IPS-NIHi7 (cell line): ENCODE measurements around the gene C1orf159.
"Not testable (repeated sequence)": the region's sequence is repeated elsewhere in the genome, so short reads cannot be mapped to it uniquely, and the experiment has no call there.

Experiments used
- DNase-seq: peaks from one replicate; pipeline ENCODE4 v3.0.0; 2012; ENCODE audit warnings: mixed read lengths; ENCODE audit errors: extremely low spot score

The C1orf159 gene

GRCh38 chr1:1067284-1067859, 48.5 kb downstream of the C1orf159 start:
- DNase-seq, result no peak

- DNase-seq, result no peak
Measured at GRCh38 chr1:1066403-1067283, 49.2 kb downstream of the C1orf159 start.

- not testable (repeated sequence) for DNase-seq
Measured at GRCh38 chr1:1065940-1066304, 50.0 kb downstream of the C1orf159 start.

GRCh38 chr1:1065265-1065939, 50.5 kb downstream of the C1orf159 start:
- DNase-seq, result no peak

GRCh38 chr1:1063945-1064831, 51.7 kb downstream of the C1orf159 start:
- DNase-seq, result peak; percentile 85

GRCh38 chr1:1063261-1063944, 52.5 kb downstream of the C1orf159 start:
- DNase-seq, result no peak

- no peak for DNase-seq
Measured at GRCh38 chr1:1062348-1063163, 53.3 kb downstream of the C1orf159 start.

- DNase-seq, result no peak
Measured at GRCh38 chr1:1061682-1062345, 54.1 kb downstream of the C1orf159 start.

- DNase-seq, result no peak
Measured at GRCh38 chr1:1060281-1061000, 55.4 kb downstream of the C1orf159 start.

- DNase-seq, result peak; percentile 91
Measured at GRCh38 chr1:1059494-1060280, 56.2 kb downstream of the C1orf159 start.

GRCh38 chr1:1058921-1059493, 56.9 kb downstream of the C1orf159 start:
- DNase-seq, result peak; percentile 83

- no peak for DNase-seq
Measured at GRCh38 chr1:1058088-1058905, 57.6 kb downstream of the C1orf159 start.

- not testable (repeated sequence) for DNase-seq
Measured at GRCh38 chr1:1057769-1058087, 58.2 kb downstream of the C1orf159 start.

- no peak for DNase-seq
Measured at GRCh38 chr1:1055841-1056736, 59.8 kb downstream of the C1orf159 start.

- DNase-seq, result no peak
Measured at GRCh38 chr1:1054971-1055370, 60.9 kb downstream of the C1orf159 start.

GRCh38 chr1:1054099-1054700, 61.7 kb downstream of the C1orf159 start:
- no peak for DNase-seq
